ENCODE results near the gene MAGI2. TPM values are rescaled to one million over a fixed set of nuclear protein-coding genes. Genes with fewer than 3 reads are reported as not detected.

The MAGI2 gene
- total and polyA plus RNA-seq, 2 donors (not counting 3 experiments of a cell fraction or from before 2014, with no cell fraction given), result 0.28 to 6.0 TPM

- no TSS peak for BruUV-seq (replicated peaks)
- H3K36me3 ChIP-seq (ENCODE audit: control insufficient read depth in 2 of 2, extremely low read depth in 1 of 2, insufficient read depth in 2 of 2, low read length in 2 of 2), result no peaks in the 10 kb centered on the region
- CTCF ChIA-PET, result interaction anchor here (0.8 to 1.4 kb wide), 3 partner anchors 9 to 108 kb away, joined by 4 to 5 read pairs (median 5); no protein-coding TSS in a partner anchor
- H3K9ac ChIP-seq (replicated peaks; ENCODE audit: extremely low read depth, insufficient read depth, low read length), result no peak overlapping the region
- H2AFZ ChIP-seq (ENCODE audit: low read depth, low read length), result no peak overlapping the region
- no peaks in the 10 kb centered on the region for H4K20me1 ChIP-seq (replicated peaks; ENCODE audit: control insufficient read depth, extremely low read depth, insufficient read depth, low read length)
- TF ChIP-seq EZH2 (IDR thresholded peaks at IDR 0.05; ENCODE audit: borderline replicate concordance, low read depth, low read length, severe bottlenecking) (no peak), FOS (IDR thresholded peaks at IDR 0.05; ENCODE audit: borderline replicate concordance, insufficient read depth, low read length) (no peak), MAX (IDR thresholded peaks at IDR 0.05; ENCODE audit: insufficient read depth, insufficient read length) (no peak), JUN (IDR thresholded peaks at IDR 0.05; ENCODE audit: borderline replicate concordance, insufficient read depth, insufficient read length, low read depth) (no peak), MYC (IDR thresholded peaks at IDR 0.05; ENCODE audit: low read depth, low read length) (no peak)
- H3K4me2 ChIP-seq (ENCODE audit: insufficient read depth, low read length), result no peak overlapping the region
- no peak overlapping the region for H3K4me3 ChIP-seq (replicated peaks in 1 of 3; ENCODE audit: insufficient read depth in 1 of 3, low read depth in 1 of 3, low read length in 3 of 3)
- no peak overlapping the region for H3K27ac ChIP-seq (ENCODE audit: insufficient read depth, low read depth, low read length)
- intact Hi-C loops (cut with micrococcal nuclease), result no loop called here
- H3K79me2 ChIP-seq (ENCODE audit: control insufficient read depth, insufficient read depth, low read length), result no peaks in the 10 kb centered on the region
- H3K9me1 ChIP-seq (replicated peaks; ENCODE audit: control insufficient read depth, extremely low read depth, insufficient read depth, low read length), result no peaks in the 10 kb centered on the region
- DNase-seq (ENCODE audit: low read depth, low spot score) (peak; percentile 27), FAIRE-seq (no peak)
- peaks cover 5% of the 10 kb centered on the region for H3K4me1 ChIP-seq (ENCODE audit: control insufficient read depth, extremely low read depth, insufficient read depth, low read length)
- no peaks in the 10 kb centered on the region for H3K9me3 ChIP-seq (replicated peaks; ENCODE audit: control insufficient read depth, insufficient read depth, low read length)
- dilution Hi-C loops (cut with MboI; ENCODE audit: extremely low pct_ligation_motif_present, low sequenced_read_pairs), result no loop called here
- POLR2A ChIA-PET, result no interaction called here
- no peaks in the 10 kb centered on the region for H3K27me3 ChIP-seq (ENCODE audit: control insufficient read depth in 2 of 2, insufficient read depth in 2 of 2, low read length in 2 of 2)
Measured at GRCh38 chr7:79406371-79406770, 47.1 kb downstream of the MAGI2 start.

- Histone ChIP-seq H3K79me2 (ENCODE audit: control insufficient read depth, insufficient read depth, low read length) (no peaks in the 10 kb centered on the region), H3K4me3 (replicated peaks in 1 of 3; ENCODE audit: insufficient read depth in 1 of 3, low read depth in 1 of 3, low read length in 3 of 3) (no peak overlapping the region), H2AFZ (ENCODE audit: low read depth, low read length) (no peak overlapping the region), H3K9me1 (replicated peaks; ENCODE audit: control insufficient read depth, extremely low read depth, insufficient read depth, low read length) (no peaks in the 10 kb centered on the region), H3K9ac (replicated peaks; ENCODE audit: extremely low read depth, insufficient read depth, low read length) (no peak overlapping the region), H3K27ac (ENCODE audit: insufficient read depth, low read depth, low read length) (no peak overlapping the region), H3K9me3 (replicated peaks; ENCODE audit: control insufficient read depth, insufficient read depth, low read length) (no peaks in the 10 kb centered on the region), H4K20me1 (replicated peaks; ENCODE audit: control insufficient read depth, extremely low read depth, insufficient read depth, low read length) (no peaks in the 10 kb centered on the region), H3K27me3 (ENCODE audit: control insufficient read depth in 2 of 2, insufficient read depth in 2 of 2, low read length in 2 of 2) (no peaks in the 10 kb centered on the region), H3K36me3 (ENCODE audit: control insufficient read depth in 2 of 2, extremely low read depth in 1 of 2, insufficient read depth in 2 of 2, low read length in 2 of 2) (no peaks in the 10 kb centered on the region), H3K4me2 (ENCODE audit: insufficient read depth, low read length) (no peak overlapping the region), H3K4me1 (ENCODE audit: control insufficient read depth, extremely low read depth, insufficient read depth, low read length) (peaks cover 5% of the 10 kb centered on the region)
- no TSS peak for BruUV-seq (replicated peaks)
- ChIA-PET POLR2A (no interaction called here), CTCF (interaction anchor here (0.9 kb wide), 1 partner anchor 107 kb away, joined by 5 read pairs; no protein-coding TSS in a partner anchor)
- dilution Hi-C loops (cut with MboI; ENCODE audit: extremely low pct_ligation_motif_present, low sequenced_read_pairs), result no loop called here
- intact Hi-C loops (cut with micrococcal nuclease), result no loop called here
- TF ChIP-seq MYC (IDR thresholded peaks at IDR 0.05; ENCODE audit: low read depth, low read length) (no peak), CTCF (IDR thresholded peaks at IDR 0.05; ENCODE audit: extremely low read depth in 1 of 2, insufficient read depth in 1 of 2, low read depth in 1 of 2, low read length in 2 of 2) (no peak), MAX (IDR thresholded peaks at IDR 0.05; ENCODE audit: insufficient read depth, insufficient read length) (no peak), POLR2A (IDR thresholded peaks at IDR 0.05; ENCODE audit: low read depth, low read length) (no peak), JUN (IDR thresholded peaks at IDR 0.05; ENCODE audit: borderline replicate concordance, insufficient read depth, insufficient read length, low read depth) (no peak), EZH2 (IDR thresholded peaks at IDR 0.05; ENCODE audit: borderline replicate concordance, low read depth, low read length, severe bottlenecking) (no peak)
- DNase-seq (ENCODE audit: low read depth, low spot score) (no peak), FAIRE-seq (no peak)
Measured at GRCh38 chr7:79405368-79405767, 48.1 kb downstream of the MAGI2 start.
